ELF-1 (cell line): ENCODE measurements around the gene CCND2.

Source experiments
- DNase-seq: peaks from one replicate; pipeline ENCODE4 v3.0.0-alpha.2; 2016; ENCODE audit warnings: low read depth, low spot score

CCND2 gene

GRCh38 chr12:4289998-4290790 is 16.6 kb downstream of the CCND2 start:
- peak; percentile 79 for DNase-seq

DNA sequence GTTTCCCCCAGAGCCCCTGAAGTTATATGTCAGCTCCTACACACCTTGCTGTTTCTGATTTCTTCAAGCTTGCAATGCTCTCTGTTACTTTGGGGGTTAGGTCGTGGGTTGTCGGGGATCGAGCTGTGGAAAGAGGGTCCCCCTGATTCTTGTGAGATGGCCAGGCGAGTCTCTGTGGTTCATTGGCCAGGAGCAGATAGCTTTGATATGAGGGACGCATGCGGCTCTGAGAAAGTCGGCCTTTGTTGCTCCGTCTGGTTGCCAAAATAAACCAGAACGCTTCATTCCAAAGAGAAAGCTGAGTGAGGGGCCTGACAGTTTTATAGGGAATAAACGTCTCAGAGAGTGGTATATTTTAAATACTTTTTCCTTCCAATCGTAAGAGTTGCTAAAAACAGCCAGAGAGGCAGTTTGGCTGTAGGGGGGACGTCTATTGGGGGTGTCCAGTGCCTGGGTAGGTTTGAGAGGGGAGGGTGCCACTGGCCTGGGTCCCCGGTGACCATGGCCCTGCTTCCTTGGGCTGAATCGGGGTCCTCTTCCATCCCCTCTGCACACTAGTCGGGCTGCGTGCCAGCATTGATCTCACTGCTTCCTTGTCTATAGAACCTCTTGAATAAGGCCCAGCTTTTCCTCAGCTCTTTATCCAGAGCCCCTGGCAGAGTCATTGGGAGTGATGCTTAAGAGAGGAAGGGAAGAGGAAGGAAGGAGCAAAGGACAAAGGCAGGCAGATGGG is 18.9 kb downstream of the CCND2 start:
- DNase-seq: no peak

DNA sequence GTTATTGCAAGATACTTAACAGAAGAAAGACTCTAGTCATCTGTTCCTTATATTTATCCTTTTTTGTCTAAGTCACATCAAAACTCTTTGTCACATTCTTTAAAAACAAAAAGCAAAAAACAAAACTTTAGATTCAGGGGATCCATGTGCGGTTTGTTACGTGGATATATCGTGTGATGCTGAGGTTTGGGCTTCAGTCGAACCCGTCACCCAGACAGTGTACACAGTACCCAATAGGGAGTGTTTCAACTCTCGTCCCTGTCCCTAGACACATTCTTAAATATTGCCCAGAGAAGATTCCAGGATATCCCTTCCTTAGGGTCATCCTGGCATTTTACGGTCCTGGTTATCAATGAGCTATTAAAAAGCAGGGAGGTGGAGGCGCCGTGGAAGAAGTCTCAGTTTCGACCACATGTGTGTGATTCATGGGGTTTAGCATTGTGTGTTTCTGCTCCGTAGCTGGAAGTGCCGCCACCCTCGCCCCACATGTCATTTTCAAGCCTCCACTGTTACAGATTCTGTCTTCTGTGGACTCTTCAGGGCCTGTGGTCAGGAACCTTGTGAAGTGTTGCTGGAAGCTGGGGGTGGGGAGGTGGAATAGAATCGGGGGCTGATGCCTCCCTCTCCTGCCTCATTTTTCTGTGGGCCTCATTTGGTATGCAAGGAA is 19.9 kb downstream of the CCND2 start:
- DNase-seq: no peak

- DNase-seq: no peak
Observed at GRCh38 chr12:4293966-4294505, 20.5 kb downstream of the CCND2 start.

DNA sequence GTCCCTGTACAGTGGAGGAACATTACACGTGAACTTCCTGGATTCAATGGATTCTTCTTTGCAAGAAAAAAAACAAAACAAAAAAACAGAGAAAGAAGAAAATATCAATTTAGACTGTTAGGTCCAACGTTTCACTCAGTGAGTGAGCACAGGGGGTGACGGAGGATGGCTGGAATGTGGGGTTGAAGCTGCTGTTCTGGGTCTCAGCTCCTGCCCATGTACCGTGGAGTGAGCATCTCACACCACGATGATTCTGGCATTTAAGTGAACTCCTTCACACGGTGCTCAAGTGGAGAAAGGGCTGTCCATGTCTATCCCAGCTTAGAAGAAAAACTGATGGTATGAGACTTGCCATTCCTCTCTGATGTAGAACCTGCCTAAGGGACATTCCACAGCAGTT is 23.2 kb downstream of the CCND2 start:
- no peak for DNase-seq

GRCh38 chr12:4297617-4298016 is 24.1 kb downstream of the CCND2 start:
- no peak for DNase-seq

DNA sequence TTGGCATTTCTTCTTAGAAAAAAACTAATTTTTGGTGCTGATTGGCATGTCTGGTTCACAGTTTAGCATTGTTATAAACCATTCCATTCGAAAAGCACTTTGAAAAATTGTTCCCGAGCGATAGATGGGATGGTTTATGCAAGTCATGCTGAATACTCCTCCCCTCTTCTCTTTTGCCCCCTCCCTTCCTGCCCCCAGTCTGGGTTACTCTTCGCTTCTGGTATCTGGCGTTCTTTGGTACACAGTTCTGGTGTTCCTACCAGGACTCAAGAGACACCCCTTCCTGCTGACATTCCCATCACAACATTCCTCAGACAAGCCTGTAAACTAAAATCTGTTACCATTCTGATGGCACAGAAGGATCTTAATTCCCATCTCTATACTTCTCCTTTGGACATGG is 27.3 kb downstream of the CCND2 start:
- no peak for DNase-seq

- no peak for DNase-seq
Observed at GRCh38 chr12:4301932-4302501, 28.5 kb downstream of the CCND2 start.

DNA sequence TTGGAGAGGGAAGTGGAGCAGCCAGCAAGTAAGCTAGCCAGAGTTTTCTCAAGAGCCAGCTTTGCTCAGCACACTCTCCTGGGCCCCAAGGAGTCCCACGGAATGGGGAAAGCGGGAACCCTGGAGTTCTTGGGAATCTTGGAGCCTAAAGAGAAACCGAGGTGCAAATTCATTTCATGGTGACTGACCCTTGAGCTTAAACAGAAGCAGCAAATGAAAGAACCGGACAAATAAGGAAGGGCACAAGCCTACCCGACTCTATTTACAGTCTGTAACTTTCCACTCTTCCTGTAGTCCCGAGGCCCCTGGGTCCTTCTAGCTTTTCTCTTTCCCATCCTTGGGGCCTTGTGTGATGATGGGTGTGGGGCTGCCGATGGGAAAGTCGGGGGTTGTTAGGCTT is 29.3 kb downstream of the CCND2 start:
- no peak for DNase-seq

- no peak for DNase-seq
Observed at GRCh38 chr12:4303750-4304149, 30.2 kb downstream of the CCND2 start.

- peak; percentile 97 for DNase-seq
Observed at GRCh38 chr12:4307593-4308333, 34.2 kb downstream of the CCND2 start.

GRCh38 chr12:4308334-4308950 is 34.9 kb downstream of the CCND2 start:
- peak; percentile 83 for DNase-seq

- no peak for DNase-seq
Observed at GRCh38 chr12:4311776-4312175, 38.2 kb downstream of the CCND2 start.

DNA sequence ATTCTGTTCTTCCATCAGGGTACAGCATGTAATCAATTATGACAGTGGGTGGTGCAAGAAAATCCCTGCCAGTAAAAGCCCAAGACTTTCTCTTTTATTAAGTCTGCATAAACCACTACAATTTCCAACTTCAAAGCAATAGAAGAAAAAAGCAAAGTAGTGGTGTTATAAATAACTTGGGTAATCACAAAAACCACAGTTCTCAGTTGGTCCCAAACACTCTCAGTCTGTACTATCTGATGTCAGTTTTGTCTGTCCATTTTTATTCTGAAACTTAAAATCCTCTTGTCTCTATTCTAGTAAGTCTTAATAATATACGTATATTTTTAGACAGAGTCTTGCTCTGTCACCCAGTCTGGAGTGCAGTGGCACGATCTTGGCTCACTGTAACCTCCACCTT is 38.7 kb downstream of the CCND2 start:
- DNase-seq: no peak

GRCh38 chr12:4320497-4320852 is 46.9 kb downstream of the CCND2 start:
- DNase-seq: no peak

GRCh38 chr12:4320853-4321701 is 47.5 kb downstream of the CCND2 start, which contains the start of gene TIGAR:
TSS of gene TIGAR (plus strand) at chr12:4321213. CDS start at chr12:4321272, 59 bp downstream.
- peak; percentile 98 for DNase-seq

DNA sequence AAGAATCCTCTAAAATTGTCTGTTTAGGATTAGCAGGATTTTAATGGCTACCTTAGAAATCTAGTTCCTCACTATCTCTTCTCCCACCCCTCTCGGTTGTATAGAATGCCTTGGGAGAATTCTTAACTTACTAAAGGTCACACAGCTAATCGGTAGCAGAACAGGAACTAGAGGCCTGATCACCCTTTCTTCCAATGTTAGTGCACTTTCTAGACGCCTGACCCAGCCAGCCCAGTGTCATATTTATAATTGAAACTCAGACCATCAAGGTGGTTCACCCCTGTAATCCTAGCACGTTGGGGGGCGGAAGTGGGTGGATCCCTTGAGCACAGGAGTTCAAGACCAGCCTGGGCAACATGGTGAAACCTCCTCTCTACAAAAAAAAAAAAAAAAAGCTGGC is 49.2 kb downstream of the CCND2 start:
- DNase-seq: no peak
